Left kidney (tissue), 8 donors: Measurements from ENCODE around the gene MBD3. TPM values are rescaled to one million over a fixed set of nuclear protein-coding genes. Genes with fewer than 3 reads are reported as not detected.
"Not testable (repeated sequence)": the region's sequence is repeated elsewhere in the genome, so short reads cannot be mapped to it uniquely, and the experiment has no call there.

Experiments used
- DNase-seq: peaks from one replicate; pipeline ENCODE4 v3.0.0-alpha.2; 2013
- long read RNA-seq, 8 donors: transcript quantifications; one replicate each; lab custom pipeline, GENCODE V29; 2026
- polyA plus RNA-seq: library from polyadenylated mRNA; unstranded; fragments of 120-200 nt; gene quantifications from one replicate; pipeline ENCODE4 v1.2.1, GENCODE V29; 2013; ENCODE audit not compliant: insufficient read length

MBD3 gene
- 47.3 TPM for polyA plus RNA-seq
- long read RNA-seq, donor 1, full-length matches to known transcripts = 21 of 26 reads
- long read RNA-seq, donor 1, partial matches to known transcripts = 5 of 26 reads
- long read RNA-seq, donor 1, other reads (novel, unspliced or antisense) = 0 of 26 reads
- long read RNA-seq, donor 2, full-length matches to known transcripts = 18 of 18 reads
- long read RNA-seq, donor 2, partial matches to known transcripts = 0 of 18 reads
- long read RNA-seq, donor 2, other reads (novel, unspliced or antisense) = 0 of 18 reads
- long read RNA-seq, donor 3, full-length matches to known transcripts = 12 of 17 reads
- long read RNA-seq, donor 3, partial matches to known transcripts = 5 of 17 reads
- long read RNA-seq, donor 3, other reads (novel, unspliced or antisense) = 0 of 17 reads
- long read RNA-seq, donor 4 = 0 reads
- long read RNA-seq, donor 5, full-length matches to known transcripts = 29 of 34 reads
- long read RNA-seq, donor 5, partial matches to known transcripts = 5 of 34 reads
- long read RNA-seq, donor 5, other reads (novel, unspliced or antisense) = 0 of 34 reads
- long read RNA-seq, donor 6, full-length matches to known transcripts = 19 of 24 reads
- long read RNA-seq, donor 6, partial matches to known transcripts = 5 of 24 reads
- long read RNA-seq, donor 6, other reads (novel, unspliced or antisense) = 0 of 24 reads
- long read RNA-seq, donor 7, full-length matches to known transcripts = 16 of 63 reads
- long read RNA-seq, donor 7, partial matches to known transcripts = 47 of 63 reads
- long read RNA-seq, donor 7, other reads (novel, unspliced or antisense) = 0 of 63 reads
- long read RNA-seq, donor 8, full-length matches to known transcripts = 10 of 10 reads
- long read RNA-seq, donor 8, partial matches to known transcripts = 0 of 10 reads
- long read RNA-seq, donor 8, other reads (novel, unspliced or antisense) = 0 of 10 reads

GRCh38 chr19:1592755-1593500 is at the start of gene MBD3:
TSS of gene MBD3 (minus strand) at chr19:1592865. CDS start at chr19:1592631, 234 bp downstream.
- peak; percentile 93 for DNase-seq

DNA sequence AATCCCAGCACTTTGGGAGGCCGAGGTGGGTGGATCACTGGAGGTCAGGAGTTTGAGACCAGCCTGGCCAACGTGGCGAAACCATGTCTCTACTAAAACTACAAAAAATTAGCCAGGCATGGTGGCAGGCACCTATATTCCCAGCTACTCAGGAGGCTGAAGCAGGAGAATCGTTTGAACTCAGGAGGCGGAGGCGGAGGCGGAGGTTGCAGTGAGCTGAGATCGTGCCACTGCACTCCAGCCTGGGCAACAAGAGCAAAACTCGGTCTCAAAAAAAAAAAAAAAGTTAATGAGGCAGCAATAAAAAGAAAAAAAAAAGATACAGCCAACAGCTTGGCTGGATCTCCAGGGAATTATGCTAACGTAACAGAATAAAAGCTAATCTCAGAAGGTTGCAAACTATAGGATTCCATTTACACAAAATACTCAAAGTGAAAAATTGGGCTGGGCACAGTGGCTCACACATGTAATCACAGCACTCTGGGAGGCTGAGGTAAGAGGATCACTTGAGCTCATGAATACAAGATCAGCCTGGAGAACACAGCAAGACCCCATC is 48.3 kb upstream of the MBD3 start:
- not testable (repeated sequence) for DNase-seq

GRCh38 chr19:1636325-1637236 is 43.9 kb upstream of the MBD3 start:
- DNase-seq = no peak

- DNase-seq = no peak
Measured at GRCh38 chr19:1634938-1635243, 42.2 kb upstream of the MBD3 start.

- DNase-seq = no peak
Measured at GRCh38 chr19:1634242-1634937, 41.7 kb upstream of the MBD3 start.

DNA sequence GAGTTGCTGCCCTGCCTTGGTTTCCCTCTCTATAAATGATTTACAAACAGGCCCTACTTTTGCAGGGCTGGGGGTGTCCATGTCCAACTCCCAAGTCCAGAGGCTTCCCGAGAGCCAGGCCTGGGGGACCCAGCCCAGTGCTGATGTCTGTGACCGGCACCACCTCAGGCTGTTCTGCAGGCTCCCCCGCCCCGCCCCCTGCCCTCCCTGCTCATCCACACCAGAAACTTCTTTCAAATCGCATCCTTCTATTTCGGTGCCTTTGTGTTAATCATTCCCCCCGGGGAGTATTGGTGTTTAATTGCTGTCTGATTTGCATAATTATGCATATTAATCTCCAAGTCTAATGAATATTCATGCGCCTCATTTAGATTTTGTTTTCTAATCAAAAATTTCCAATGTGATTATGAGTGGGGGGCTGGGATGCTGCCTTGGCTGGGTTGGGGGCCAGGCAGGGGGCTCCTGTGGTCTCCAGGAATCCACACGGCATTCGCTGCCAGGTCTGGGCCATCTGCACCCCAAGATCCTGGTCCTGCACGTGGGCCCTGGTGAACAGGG is 40.7 kb upstream of the MBD3 start:
- DNase-seq = no peak

DNA sequence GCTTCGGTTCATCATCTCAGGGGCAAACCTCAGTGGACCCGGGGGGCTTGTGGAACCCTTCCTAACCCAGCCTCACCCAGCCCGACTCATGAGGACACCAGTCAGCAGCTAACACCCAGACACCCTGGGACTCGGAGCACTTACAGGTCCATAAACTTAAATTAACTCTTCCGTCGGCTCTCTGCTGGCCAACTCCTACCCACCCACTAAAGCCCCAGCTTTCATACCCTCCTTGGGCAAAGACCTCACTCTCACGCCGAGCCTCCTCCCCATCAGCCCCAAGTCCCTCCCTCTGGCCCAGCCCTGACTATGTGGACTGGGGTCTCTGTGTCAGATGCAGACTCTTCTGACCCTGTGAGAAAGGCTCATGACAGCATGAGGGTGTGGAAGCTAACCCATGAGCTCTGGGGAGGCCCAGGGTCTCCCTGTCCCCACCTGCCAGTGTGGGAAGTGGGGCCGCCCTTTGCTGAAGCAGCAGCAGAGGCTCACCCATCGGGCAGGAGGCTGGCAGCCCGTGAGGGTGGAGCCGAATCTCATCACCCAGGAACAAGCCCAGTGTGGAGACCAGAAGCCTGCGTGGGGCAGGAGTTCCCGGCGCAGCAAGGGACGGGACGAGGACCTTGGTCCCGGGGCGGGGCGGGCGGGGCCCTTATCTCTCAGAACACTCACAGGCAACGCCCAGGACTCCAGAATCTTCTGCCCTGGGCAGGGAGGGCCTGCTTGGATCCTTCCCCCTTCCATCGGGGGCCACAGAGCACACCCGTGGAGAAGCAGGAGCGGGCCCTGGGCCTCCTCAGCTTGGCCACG is 40.0 kb upstream of the MBD3 start:
- no peak for DNase-seq

DNA sequence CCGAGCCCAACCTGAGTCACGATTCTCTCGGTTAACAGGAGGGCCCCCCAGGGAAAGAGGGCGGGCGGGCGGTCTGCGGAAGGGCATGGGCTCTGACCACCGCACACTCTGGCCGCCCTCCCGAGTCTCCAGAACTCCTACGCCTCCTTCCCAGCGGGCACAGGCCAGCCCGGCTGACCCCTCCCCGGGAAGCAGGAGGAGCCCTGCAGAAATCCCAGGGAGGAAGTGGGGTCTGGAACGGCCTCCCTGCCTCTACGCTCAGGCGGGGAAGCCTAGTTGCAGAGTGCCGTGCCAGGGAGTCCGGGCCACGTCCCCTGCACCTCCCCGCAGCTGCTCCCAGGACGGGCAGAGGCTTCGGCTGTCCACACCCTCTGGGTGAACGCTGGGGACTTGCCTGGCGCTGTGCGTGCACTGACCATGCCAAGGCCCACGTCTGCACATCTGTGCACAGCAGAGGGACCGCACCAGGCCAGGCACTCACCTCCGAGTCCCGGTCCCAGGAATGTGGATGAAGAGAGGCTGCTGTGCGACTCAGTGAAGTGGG is 39.0 kb upstream of the MBD3 start:
- no peak for DNase-seq

DNA sequence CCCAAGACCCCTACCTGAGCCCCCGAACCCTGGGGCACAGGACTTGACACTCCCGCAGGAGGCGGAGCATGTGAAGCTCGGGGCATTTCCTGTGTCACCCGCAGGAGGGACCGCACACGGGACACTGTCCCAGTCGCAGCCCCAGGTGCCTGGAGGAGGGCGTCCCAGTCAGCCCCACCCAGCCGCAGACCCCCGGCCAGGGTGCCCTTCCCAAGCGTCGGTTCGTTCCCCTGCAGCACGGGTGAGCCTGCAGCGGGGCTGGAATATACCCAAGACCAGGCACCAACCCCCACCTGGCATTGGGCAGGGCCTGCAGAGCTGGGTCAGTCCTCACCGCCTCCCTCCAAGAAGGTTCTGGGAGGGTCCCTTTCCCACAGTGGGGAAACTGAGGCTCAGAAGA is 38.1 kb upstream of the MBD3 start:
- DNase-seq = no peak

- DNase-seq = no peak
Measured at GRCh38 chr19:1630012-1630411, 37.3 kb upstream of the MBD3 start.

DNA sequence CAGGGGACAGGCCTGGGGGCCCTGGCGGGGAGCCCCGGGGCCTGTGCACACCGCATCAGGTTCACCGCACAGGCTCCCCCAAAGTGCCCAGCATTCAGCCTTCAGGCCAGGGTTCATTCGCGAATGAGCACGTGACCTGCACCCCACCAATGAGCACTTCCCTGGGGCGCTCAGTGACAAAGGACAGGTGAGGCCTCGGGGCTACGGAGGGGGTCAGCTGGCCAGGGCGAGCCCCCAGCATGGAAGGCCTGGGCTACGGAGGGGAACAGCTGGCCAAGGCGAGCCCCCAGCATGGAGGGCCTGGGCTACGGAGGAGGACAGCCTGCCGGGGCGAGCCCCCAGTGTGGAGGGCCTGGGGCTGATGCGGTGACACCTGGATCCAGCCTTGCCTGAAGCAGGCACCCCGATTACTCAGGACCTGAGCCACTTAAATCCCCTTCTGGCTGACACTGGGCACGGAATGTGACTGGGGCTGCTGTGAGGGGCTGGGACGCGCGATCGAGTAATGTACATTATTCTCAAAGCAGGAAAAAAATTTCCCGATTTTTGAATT is 36.7 kb upstream of the MBD3 start:
- DNase-seq = no peak

DNA sequence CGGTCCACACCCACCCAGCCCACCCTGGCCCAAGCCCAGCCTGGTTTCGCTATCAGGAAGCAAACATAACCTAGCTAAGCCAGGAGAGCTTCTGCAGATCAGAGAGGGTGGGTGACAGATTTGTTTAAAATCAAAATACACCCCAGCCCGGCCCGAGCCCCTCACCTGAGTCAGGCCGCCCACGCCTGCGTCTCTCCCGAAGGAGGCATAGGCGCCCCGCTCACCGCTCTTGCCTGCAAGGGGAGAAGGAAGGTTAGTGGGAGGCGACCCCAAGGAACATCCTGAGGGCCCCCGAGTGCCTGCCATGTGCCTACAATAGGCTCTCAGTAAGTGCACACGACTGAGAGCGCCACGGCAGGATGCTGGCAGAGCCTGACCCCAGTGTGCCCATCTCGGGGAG is 34.5 kb upstream of the MBD3 start:
- no peak for DNase-seq

DNA sequence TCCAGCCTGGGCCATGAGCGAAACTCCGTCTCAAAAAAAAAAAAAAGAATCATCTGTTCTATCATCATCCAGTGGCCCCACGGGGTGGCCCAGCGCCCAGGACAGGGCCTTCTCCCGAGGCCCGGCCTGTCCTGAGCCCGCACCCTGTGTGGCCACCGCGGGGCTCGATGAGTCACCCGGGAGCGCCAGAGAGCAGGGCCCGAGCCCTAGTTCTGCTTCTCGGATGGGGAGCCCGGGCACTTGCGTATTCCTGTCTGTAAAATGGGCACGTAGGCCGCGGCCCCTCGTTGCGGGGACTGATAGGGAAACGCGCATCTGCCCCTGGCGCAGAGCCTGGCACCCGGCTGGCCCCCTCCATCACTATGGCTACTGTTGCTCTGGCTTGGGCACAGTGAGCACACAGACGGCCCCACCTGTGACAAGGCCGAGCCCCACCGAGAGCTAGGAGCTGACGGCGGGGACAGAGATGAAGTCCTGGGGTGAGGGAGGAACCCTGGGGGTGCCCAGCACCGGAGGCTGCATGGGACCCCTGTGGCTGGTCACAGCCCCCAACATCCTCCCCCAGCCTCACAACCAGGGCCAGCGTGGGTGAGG is 33.8 kb upstream of the MBD3 start:
- DNase-seq = no peak

GRCh38 chr19:1624458-1624857 is 31.8 kb upstream of the MBD3 start:
- DNase-seq = peak; percentile 54

GRCh38 chr19:1622541-1622940 is 29.9 kb upstream of the MBD3 start:
- DNase-seq = no peak

DNA sequence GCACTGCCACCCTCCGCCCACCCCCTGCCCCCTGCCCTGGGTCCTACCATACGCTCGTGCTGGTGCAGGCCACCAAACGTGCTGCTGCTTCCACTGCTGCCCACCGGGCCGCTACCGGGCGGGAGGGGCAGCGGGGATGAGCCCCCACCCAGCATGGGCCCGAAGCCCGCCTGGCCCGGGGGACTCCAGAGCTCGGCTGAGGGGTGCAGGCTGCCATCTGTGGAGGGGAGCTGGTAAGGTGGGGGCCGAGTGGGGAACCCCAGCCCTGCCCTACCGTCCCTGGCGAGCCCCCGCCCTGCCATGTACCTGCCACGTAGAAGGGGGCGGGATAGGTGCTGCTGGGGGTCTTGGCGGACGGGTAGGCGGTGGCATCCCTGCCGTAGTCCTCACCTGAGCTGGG is 29.3 kb upstream of the MBD3 start:
- no peak for DNase-seq

- DNase-seq = no peak
Measured at GRCh38 chr19:1621574-1621973, 28.9 kb upstream of the MBD3 start.

DNA sequence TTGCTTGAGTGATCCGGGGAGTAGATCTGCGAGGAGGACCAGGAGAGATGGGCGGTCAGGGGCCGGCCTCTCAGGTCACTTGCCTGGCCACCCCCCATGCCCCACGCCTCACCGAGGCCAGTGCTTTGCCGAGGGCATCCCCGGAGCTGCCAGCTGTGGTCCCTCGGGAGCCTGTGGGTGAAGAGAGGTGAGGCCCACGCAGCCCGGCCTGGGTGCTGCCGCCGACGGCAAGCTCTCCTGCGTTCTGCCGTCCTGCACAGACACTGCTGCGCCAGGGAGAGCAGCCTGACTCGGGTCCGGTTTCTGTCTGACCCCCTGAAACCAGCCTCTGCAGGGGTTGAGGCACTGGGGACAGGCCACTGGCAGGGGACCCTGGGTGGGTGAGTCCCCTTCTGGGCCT is 28.4 kb upstream of the MBD3 start:
- no peak for DNase-seq
